Gastroesophageal sphincter (tissue), 4 donors: ENCODE data around the gene IRS2. TPM values are rescaled to one million over a fixed set of nuclear protein-coding genes. Genes with fewer than 3 reads are reported as not detected.

Experiments
- ATAC-seq: fragments of 150-250 bp; one replicate; pipeline ENCODE4 v1.9.1; 2016; ENCODE audit warnings: mild to moderate bottlenecking, moderate library complexity
- H3K27ac ChIP-seq, 4 donors: fragments of 200-600 bp; sonication (generic) in 3 of 4; 1 replicate in 3 of 4; 2 replicates in 1 of 4; pipeline ENCODE4 v1.5.1; 2016 to 2019
- H3K27me3 ChIP-seq: fragments of 200-600 bp; sonication (generic); one replicate; pipeline ENCODE4 v1.5.1; 2019
- H3K36me3 ChIP-seq, 2 donors: fragments of 200-600 bp; sonication (generic); one replicate each; pipeline ENCODE4 v1.5.1; 2019; ENCODE audit warnings: control low read depth in 1 of 2
- H3K4me1 ChIP-seq, 3 donors: fragments of 200-600 bp; sonication (generic); 1 replicate in 2 of 3; 2 replicates in 1 of 3; pipeline ENCODE4 v1.5.1; 2016 to 2019; ENCODE audit warnings: control low read depth in 2 of 3
- H3K4me3 ChIP-seq, 2 donors: fragments of 200-600 bp; sonication (generic); one replicate each; pipeline ENCODE4 v1.5.1; 2019; ENCODE audit warnings: mild to moderate bottlenecking in 1 of 2, moderate library complexity in 1 of 2
- H3K9me3 ChIP-seq, 3 donors: fragments of 200-600 bp; sonication (generic); one replicate each; pipeline ENCODE4 v1.5.1; 2017 to 2019; ENCODE audit warnings: control low read depth in 2 of 3
- CTCF ChIP-seq, 4 experiments: fragments of 200-600 bp in 2 of 4; fragments of 450-650 bp in 2 of 4; sonication (generic) in 1 of 4; IDR thresholded peaks; one replicate each; pipeline ENCODE4 v1.5.1; 2017 to 2019; ENCODE audit warnings: antibody characterized with exemption in 4 of 4, mild to moderate bottlenecking in 2 of 4, moderate library complexity in 2 of 4
- EP300 ChIP-seq: sonication (generic); formaldehyde crosslinking; IDR thresholded peaks from one replicate; pipeline ENCODE4 v1.6.1; 2017; ENCODE audit warnings: antibody characterized with exemption, mild to moderate bottlenecking
- POLR2A ChIP-seq, 2 donors: fragments of 450-650 bp; IDR thresholded peaks; one replicate each; pipeline ENCODE4 v1.6.1; 2017; ENCODE audit warnings: antibody characterized with exemption in 2 of 2, mild to moderate bottlenecking in 2 of 2, moderate library complexity in 1 of 2
- POLR2AphosphoS5 ChIP-seq: sonication (generic); formaldehyde crosslinking; IDR thresholded peaks from one replicate; pipeline ENCODE4 v1.6.1; 2017; ENCODE audit warnings: antibody characterized with exemption
- WGBS, 2 donors: methylation state at CpG; one replicate each; pipeline ENCODE4 v1.1.5; 2018; ENCODE audit warnings: low coverage in 1 of 2; 5-methylcytosine and 5-hydroxymethylcytosine counted together
- total RNA-seq, 4 donors: library from RNA; depleted of rRNA; stranded (reverse); fragments of >200 nt; gene quantifications; one replicate each; pipeline ENCODE4 v1.1.0, GENCODE V29; 2016

IRS2 gene
- total RNA-seq, 4 donors from 2014 or later = 29.8 to 69.3 (median 49.4) TPM

GRCh38 chr13:109745060-109745459 is 41.3 kb downstream of the IRS2 start:
- H3K27ac ChIP-seq = peak overlapping the region in 1 of 4 donors; percentile 1
- no peak for ATAC-seq

DNA sequence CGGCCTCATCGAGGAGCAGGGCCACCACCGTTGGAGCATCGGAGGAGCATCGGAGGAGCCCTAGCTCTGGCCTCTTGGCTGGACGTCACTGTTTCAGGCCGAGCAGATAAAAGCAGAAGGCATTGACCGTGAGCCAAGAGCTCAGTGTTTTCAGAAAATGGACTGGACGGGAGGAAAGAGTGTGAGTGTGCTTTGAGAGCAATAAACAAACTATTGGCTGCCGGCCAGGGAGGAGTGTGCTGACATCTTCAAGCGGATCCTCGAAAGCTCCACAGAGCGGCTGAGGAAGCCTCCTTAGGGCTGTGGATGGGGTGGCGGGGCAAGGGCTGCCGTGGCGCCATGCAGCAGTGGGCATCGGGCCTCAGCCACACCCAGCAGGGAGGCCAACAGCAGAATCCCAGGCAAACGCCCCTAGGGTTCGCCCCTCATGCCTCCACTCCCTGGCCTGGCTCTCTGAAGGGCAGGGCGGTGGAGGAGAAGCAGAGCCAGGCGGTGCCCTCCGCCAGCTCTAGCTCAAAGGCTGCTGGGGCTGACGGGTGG is 41.8 kb downstream of the IRS2 start:
- 14 to 27% methylated on average over 7 to 12 of the region's 23 CpGs for WGBS, 2 donors

More at GRCh38 chr13:109745060-109745459, 41.3 kb downstream of the IRS2 start:
- H3K36me3 ChIP-seq = no peaks in the 10 kb centered on the region
- H3K27me3 ChIP-seq = no peaks in the 10 kb centered on the region
- H3K9me3 ChIP-seq = no peaks in the 10 kb centered on the region
- H3K4me1 ChIP-seq = peaks cover 0 to 18% (median 3%) of the 10 kb centered on the region in 3 donors
- 95 to 100% methylated on average over 4 to 7 of the region's 19 CpGs for WGBS, 2 donors
- TF ChIP-seq EP300 = no peak
- H3K4me3 ChIP-seq = no peak overlapping the region

GRCh38 chr13:109743706-109744453 is 42.5 kb downstream of the IRS2 start:
- H3K27me3 ChIP-seq = no peaks in the 10 kb centered on the region
- H3K4me3 ChIP-seq = no peak overlapping the region
- H3K27ac ChIP-seq = peak overlapping the region in 1 of 4 donors; percentile 1
- H3K4me1 ChIP-seq = peaks cover 0 to 18% (median 3%) of the 10 kb centered on the region in 3 donors
- ATAC-seq = no peak
- TF ChIP-seq POLR2AphosphoS5 (peak; percentile 71), POLR2A (IDR thresholded peaks at IDR 0.05) (no peak), EP300 (no peak), CTCF (IDR thresholded peaks at IDR 0.05) (no peak)
- WGBS, 2 donors = 30 to 36% methylated on average over 10 to 11 of the region's 12 CpGs
- no peaks in the 10 kb centered on the region for H3K36me3 ChIP-seq
- H3K9me3 ChIP-seq = no peaks in the 10 kb centered on the region

More for the DNA sequence above, 41.8 kb downstream of the IRS2 start:
- no peaks in the 10 kb centered on the region for H3K36me3 ChIP-seq
- no peaks in the 10 kb centered on the region for H3K9me3 ChIP-seq
- no peaks in the 10 kb centered on the region for H3K27me3 ChIP-seq
- no peak overlapping the region for H3K4me3 ChIP-seq
- H3K27ac ChIP-seq = peak overlapping the region in 1 of 4 donors; percentile 1
- no peak for TF ChIP-seq POLR2A (IDR thresholded peaks at IDR 0.05)
- TF ChIP-seq POLR2AphosphoS5 = peak; percentile 39
- no peak for TF ChIP-seq CTCF (IDR thresholded peaks at IDR 0.05)
- no peak for TF ChIP-seq EP300
- H3K4me1 ChIP-seq = peaks cover 0 to 18% (median 3%) of the 10 kb centered on the region in 3 donors
- ATAC-seq = no peak

DNA sequence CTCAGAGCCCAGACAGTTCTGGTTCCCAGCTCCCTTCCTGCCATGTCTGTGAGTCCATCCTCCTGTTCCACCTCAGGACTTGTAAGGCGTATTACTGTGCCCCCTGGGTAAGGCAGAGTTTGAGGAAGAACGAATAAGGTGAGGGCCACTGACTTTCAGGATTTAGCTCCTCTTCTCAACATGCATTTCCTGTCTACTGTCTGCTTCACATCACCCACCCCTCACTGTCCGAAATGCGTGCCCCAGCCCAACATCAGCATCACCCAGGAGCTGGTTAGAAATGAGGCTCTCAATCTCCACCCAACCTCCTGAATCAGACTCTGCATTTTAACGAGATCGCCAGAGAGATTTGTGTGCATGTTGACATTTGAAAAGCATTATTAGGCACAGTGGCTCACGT is 44.4 kb downstream of the IRS2 start:
- Histone ChIP-seq H3K27me3 (no peaks in the 10 kb centered on the region), H3K27ac (no peak overlapping the region), H3K4me1 (peaks cover 0 to 18% (median 3%) of the 10 kb centered on the region in 3 donors), H3K36me3 (no peaks in the 10 kb centered on the region), H3K4me3 (no peak overlapping the region), H3K9me3 (no peaks in the 10 kb centered on the region)
- TF ChIP-seq POLR2AphosphoS5 (no peak), POLR2A (IDR thresholded peaks at IDR 0.05) (no peak), EP300 (no peak), CTCF (IDR thresholded peaks at IDR 0.05) (no peak)
- no peak for ATAC-seq
- 77 to 79% methylated on average over 5 of the region's 7 CpGs for WGBS, 2 donors

DNA sequence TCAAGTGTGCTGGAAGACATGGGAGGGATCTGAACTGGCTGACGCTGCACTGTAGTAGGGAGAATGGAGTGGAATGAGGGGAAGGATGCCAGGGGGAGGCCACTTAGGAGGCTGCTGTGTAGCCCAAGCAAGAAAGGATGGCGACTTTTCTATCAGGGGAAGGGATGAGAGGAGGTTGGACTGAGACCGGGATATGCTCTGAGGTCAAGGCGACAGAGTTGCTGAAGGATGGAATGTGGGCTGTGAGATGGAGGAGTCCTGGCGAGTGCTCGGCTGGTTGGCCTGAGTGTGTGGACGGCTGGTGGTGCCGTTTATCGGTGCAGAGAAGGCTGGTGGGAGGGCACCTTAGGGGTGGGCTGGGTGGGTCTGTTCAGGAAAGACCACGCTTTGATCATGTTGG is 45.7 kb downstream of the IRS2 start:
- peaks cover 0 to 18% (median 3%) of the 10 kb centered on the region in 3 donors for H3K4me1 ChIP-seq
- no peak for TF ChIP-seq CTCF (IDR thresholded peaks at IDR 0.05)
- TF ChIP-seq EP300 = no peak
- no peak for TF ChIP-seq POLR2AphosphoS5
- TF ChIP-seq POLR2A (IDR thresholded peaks at IDR 0.05) = no peak
- ATAC-seq = no peak
- H3K27me3 ChIP-seq = no peaks in the 10 kb centered on the region
- no peaks in the 10 kb centered on the region for H3K36me3 ChIP-seq
- H3K9me3 ChIP-seq = no peaks in the 10 kb centered on the region
- H3K27ac ChIP-seq = no peak overlapping the region
- H3K4me3 ChIP-seq = no peak overlapping the region
- 76 to 89% methylated on average over 5 to 6 of the region's 10 CpGs for WGBS, 2 donors
